Hepatocyte (in vitro differentiated cells): ENCODE measurements around the gene RSPH1. TPM values are rescaled to one million over a fixed set of nuclear protein-coding genes. Genes with fewer than 3 reads are reported as not detected.

Experiments used
- DNase-seq: peaks from one replicate; pipeline ENCODE4 v3.0.0-alpha.2; 2016; ENCODE audit warnings: low spot score
- H2AFZ ChIP-seq: fragments of 200-600 bp; sonication (generic); 2 replicates; pipeline ENCODE4 v1.6.0; 2016; ENCODE audit warnings: antibody characterized with exemption, mild to moderate bottlenecking
- H3K27ac ChIP-seq: fragments of 200-600 bp; sonication (generic); 2 replicates; pipeline ENCODE4 v1.5.1; 2016; ENCODE audit warnings: mild to moderate bottlenecking
- H3K27me3 ChIP-seq: fragments of 200-600 bp; sonication (generic); 2 replicates; pipeline ENCODE4 v1.6.1; 2016
- H3K36me3 ChIP-seq: fragments of 200-600 bp; sonication (generic); replicated peaks from 2 replicates; pipeline ENCODE4 v1.5.1; 2016; ENCODE audit warnings: low read depth; ENCODE audit not compliant: insufficient read depth
- H3K4me1 ChIP-seq: fragments of 200-600 bp; sonication (generic); 2 replicates; pipeline ENCODE4 v1.5.1; 2016; ENCODE audit warnings: mild to moderate bottlenecking, moderate library complexity; ENCODE audit not compliant: insufficient read depth
- H3K4me2 ChIP-seq: fragments of 200-600 bp; sonication (generic); 2 replicates; pipeline ENCODE4 v1.6.0; 2016
- H3K4me3 ChIP-seq: fragments of 200-600 bp; sonication (generic); 2 replicates; pipeline ENCODE4 v1.5.1; 2016; ENCODE audit warnings: mild to moderate bottlenecking
- H3K79me2 ChIP-seq: fragments of 200-600 bp; sonication (generic); 2 replicates; pipeline ENCODE4 v1.6.0; 2017; ENCODE audit warnings: mild to moderate bottlenecking
- H3K9me2 ChIP-seq: fragments of 200-600 bp; sonication (generic); replicated peaks from 2 replicates; pipeline ENCODE4 v1.6.0; 2017; ENCODE audit warnings: mild to moderate bottlenecking; ENCODE audit not compliant: insufficient read depth
- H3K9me3 ChIP-seq: fragments of 200-600 bp; sonication (generic); 2 replicates; pipeline ENCODE4 v1.5.1; 2016; ENCODE audit warnings: low read depth, mild to moderate bottlenecking
- H4K20me1 ChIP-seq: fragments of 200-600 bp; sonication (generic); 2 replicates; pipeline ENCODE4 v1.6.0; 2016; ENCODE audit warnings: mild to moderate bottlenecking; ENCODE audit not compliant: insufficient read depth, poor library complexity, severe bottlenecking
- CTCF ChIP-seq: fragments of 200-600 bp; sonication (generic); IDR thresholded peaks from 2 replicates; pipeline ENCODE4 v1.5.1; 2016; ENCODE audit warnings: antibody characterized with exemption, mild to moderate bottlenecking; ENCODE audit not compliant: poor library complexity
- EZH2 ChIP-seq: fragments of 200-600 bp; sonication (generic); IDR thresholded peaks from 2 replicates; pipeline ENCODE4 v1.6.1; 2016; ENCODE audit warnings: antibody characterized with exemption, mild to moderate bottlenecking, borderline replicate concordance
- EZH2phosphoT487 ChIP-seq: fragments of 200-600 bp; sonication (generic); IDR thresholded peaks from one replicate; pipeline ENCODE4 v1.6.1; 2018; ENCODE audit warnings: antibody characterized with exemption, mild to moderate bottlenecking, low read depth, moderate library complexity; ENCODE audit not compliant: unreplicated experiment, severe bottlenecking
- WGBS: methylation state at CpG from one replicate; pipeline ENCODE4 v1.1.6; 2016; ENCODE audit warnings: low lambda C conversion rate; ENCODE audit errors: missing lambda C conversion rate; 5-methylcytosine and 5-hydroxymethylcytosine counted together
- polyA plus RNA-seq: library from polyadenylated mRNA; unstranded; fragments of >200 nt; fragmentation: Nextera tagmentation; extraction: Ambion mirVana; gene quantifications from 2 replicates; pipeline ENCODE4 v1.2.1, GENCODE V29; 2016
- total RNA-seq: library from RNA; depleted of rRNA; stranded (reverse); fragments of >200 nt; gene quantifications from 2 replicates; pipeline ENCODE4 v1.2.3, GENCODE V29; 2014

The RSPH1 gene
- total and polyA plus RNA-seq, 2 experiments from 2014 or later = 1.3 to 1.8 TPM

GRCh38 chr21:42513985-42514882 lies 18.2 kb upstream of the RSPH1 start:
- H3K36me3 ChIP-seq = no peaks in the 10 kb centered on the region
- H3K9me2 ChIP-seq = no peaks in the 10 kb centered on the region
- peak overlapping the region; percentile 75 for H3K27ac ChIP-seq
- H3K27me3 ChIP-seq = no peaks in the 10 kb centered on the region
- H2AFZ ChIP-seq = peak overlapping the region; percentile 91
- peaks cover 35% of the 10 kb centered on the region for H3K4me1 ChIP-seq
- DNase-seq = peak; percentile 69
- peak overlapping the region; percentile 97 for H3K4me2 ChIP-seq
- H3K4me3 ChIP-seq = peak overlapping the region; percentile 76
- TF ChIP-seq EZH2phosphoT487 = no peak
- TF ChIP-seq EZH2 = no peak
- TF ChIP-seq CTCF = no peak
- peaks cover 42% of the 10 kb centered on the region for H3K79me2 ChIP-seq
- 1% methylated on average over 61 of the region's 77 CpGs for WGBS
- H3K9me3 ChIP-seq = no peaks in the 10 kb centered on the region
- H4K20me1 ChIP-seq = no peaks in the 10 kb centered on the region

- TF ChIP-seq EZH2phosphoT487 (no peak), EZH2 (no peak), CTCF (no peak)
- Histone ChIP-seq H4K20me1 (no peaks in the 10 kb centered on the region), H3K36me3 (no peaks in the 10 kb centered on the region), H2AFZ (peak within 1 kb of the TSS; percentile 91), H3K79me2 (peaks cover 34% of the 10 kb centered on the region), H3K27me3 (no peaks in the 10 kb centered on the region), H3K9me2 (no peaks in the 10 kb centered on the region), H3K4me3 (peak within 1 kb of the TSS; percentile 76), H3K4me2 (peak within 1 kb of the TSS; percentile 97), H3K9me3 (no peaks in the 10 kb centered on the region), H3K4me1 (peaks cover 42% of the 10 kb centered on the region), H3K27ac (peak within 1 kb of the TSS; percentile 75)
- DNase-seq = peak; percentile 77
- 36% methylated on average over 32 of the region's 88 CpGs for WGBS
Observed at GRCh38 chr21:42513151-42513984, 17.3 kb upstream of the RSPH1 start, which contains the start of gene SLC37A1. TSS of gene SLC37A1 (plus strand) at chr21:42513852. CDS start at chr21:42518455, 4,603 bp downstream.

GRCh38 chr21:42512346-42513034 lies 16.5 kb upstream of the RSPH1 start:
- H3K4me1 ChIP-seq = peaks cover 35% of the 10 kb centered on the region
- H3K9me3 ChIP-seq = no peaks in the 10 kb centered on the region
- no peak overlapping the region for H2AFZ ChIP-seq
- H3K4me3 ChIP-seq = no peak overlapping the region
- H4K20me1 ChIP-seq = no peaks in the 10 kb centered on the region
- no peaks in the 10 kb centered on the region for H3K9me2 ChIP-seq
- H3K27ac ChIP-seq = no peak overlapping the region
- no peaks in the 10 kb centered on the region for H3K27me3 ChIP-seq
- DNase-seq = no peak
- WGBS = 90% methylated on average over 16 of the region's 16 CpGs
- TF ChIP-seq EZH2phosphoT487 (no peak), EZH2 (no peak), CTCF (no peak)
- H3K4me2 ChIP-seq = no peak overlapping the region
- H3K36me3 ChIP-seq = no peaks in the 10 kb centered on the region
- peaks cover 28% of the 10 kb centered on the region for H3K79me2 ChIP-seq
